AG10803 (cell line): ENCODE data around the gene RSPO4.

Experiments
- DNase-seq: peaks from one replicate; pipeline ENCODE4 v3.0.0; 2010; ENCODE audit warnings: low read depth
- H3K4me3 ChIP-seq: 2 replicates; pipeline ENCODE4 v1.5.1; 2011; ENCODE audit warnings: mild to moderate bottlenecking, low read length, control low read depth
- CTCF ChIP-seq: conservative IDR thresholded peaks from 2 replicates; pipeline ENCODE4 v1.5.1; 2011; ENCODE audit warnings: mild to moderate bottlenecking, low read length, control low read depth, inconsistent platforms

RSPO4 gene

DNA sequence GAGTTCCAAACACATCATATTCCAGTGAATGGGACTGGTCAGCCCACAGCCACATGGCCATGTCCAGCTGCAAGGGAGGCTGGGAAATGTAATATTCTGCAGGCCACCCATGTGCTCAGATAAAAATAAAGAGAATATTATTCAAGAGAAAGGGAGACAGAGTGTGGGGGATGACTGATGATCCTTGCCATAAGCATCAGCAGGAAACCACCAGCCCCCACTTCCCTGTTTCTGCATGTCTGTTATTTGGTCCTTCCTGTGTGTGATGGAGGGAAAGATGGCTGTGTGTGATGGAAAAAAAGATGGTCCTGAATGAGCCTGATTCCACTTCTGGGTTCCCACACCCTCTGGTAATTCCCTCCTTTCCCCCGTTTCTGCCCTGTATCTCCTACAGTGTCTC lies 13.1 kb upstream of the RSPO4 start:
- DNase-seq: no peak
- no peak overlapping the region for H3K4me3 ChIP-seq
- TF ChIP-seq CTCF: no peak

GRCh38 chr20:1014471-1014870 lies 12.4 kb upstream of the RSPO4 start:
- no peak for TF ChIP-seq CTCF
- H3K4me3 ChIP-seq: no peak overlapping the region
- no peak for DNase-seq

GRCh38 chr20:1013566-1014340 lies 11.6 kb upstream of the RSPO4 start:
- TF ChIP-seq CTCF: no peak

DNA sequence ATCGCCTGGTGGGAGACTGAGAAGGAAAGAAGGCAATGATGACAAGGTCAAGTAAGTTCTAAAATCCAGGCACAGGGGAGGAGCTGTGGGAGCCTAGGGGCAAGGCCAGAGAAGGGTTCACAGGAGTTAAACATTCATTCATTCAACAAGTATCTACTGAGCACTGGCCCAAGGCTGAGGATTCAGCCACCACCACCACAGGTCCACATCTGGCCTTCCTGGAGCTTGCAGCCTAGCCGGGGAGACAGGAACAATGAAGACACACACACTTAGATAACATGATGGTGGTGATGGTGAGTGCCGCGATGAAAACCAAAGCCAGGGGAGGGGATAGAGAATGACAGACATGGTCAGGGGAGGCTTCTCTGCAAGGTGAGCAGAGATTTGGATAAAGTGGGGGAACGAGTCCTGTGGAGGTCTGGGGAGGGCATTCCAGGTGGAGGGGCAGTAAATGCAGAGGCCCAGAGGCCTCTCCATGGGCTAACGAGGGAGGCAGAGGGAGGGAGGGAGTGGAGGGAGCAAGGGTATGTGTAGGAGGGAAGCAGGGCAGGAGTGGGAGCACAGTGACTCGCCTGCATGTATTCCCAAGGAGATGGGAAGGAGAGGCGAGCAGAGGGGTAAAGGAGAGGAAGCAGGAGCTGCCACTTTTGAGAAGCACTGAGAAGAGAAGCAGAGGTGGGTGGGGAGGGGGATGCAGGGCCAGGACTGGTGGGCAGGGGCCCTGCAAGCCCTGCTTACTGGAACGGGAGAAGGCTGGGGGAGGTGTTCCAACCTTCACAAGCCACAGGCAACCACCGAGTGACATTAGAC lies 10.5 kb upstream of the RSPO4 start:
- DNase-seq: no peak
- H3K4me3 ChIP-seq: no peak overlapping the region
- no peak for TF ChIP-seq CTCF

More at GRCh38 chr20:1013566-1014340, 11.6 kb upstream of the RSPO4 start:
- H3K4me3 ChIP-seq: no peak overlapping the region
- DNase-seq: no peak

DNA sequence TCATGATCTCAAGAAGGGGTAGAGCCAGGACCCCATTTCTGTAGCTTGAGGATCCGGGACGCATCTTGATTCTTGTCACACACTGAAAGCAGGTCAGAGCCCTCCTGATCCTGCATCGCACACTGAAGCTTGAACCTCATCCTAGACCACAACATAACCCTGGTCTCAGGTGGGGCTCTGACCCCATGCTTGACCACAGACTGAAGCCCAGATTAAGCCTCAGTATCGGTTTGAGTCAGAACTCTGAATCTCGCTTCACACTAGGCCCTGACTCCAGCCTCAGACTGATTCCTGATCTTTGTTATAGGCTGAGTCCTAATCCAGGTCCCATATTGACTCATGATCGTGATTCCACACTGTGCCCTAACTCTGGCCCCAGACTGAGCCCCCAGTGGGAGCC lies 8.5 kb upstream of the RSPO4 start:
- no peak for DNase-seq
- no peak overlapping the region for H3K4me3 ChIP-seq
- no peak for TF ChIP-seq CTCF

GRCh38 chr20:1005452-1006027 lies 3.4 kb upstream of the RSPO4 start:
- TF ChIP-seq CTCF: no peak

More at GRCh38 chr20:1005452-1006027, 3.4 kb upstream of the RSPO4 start:
- H3K4me3 ChIP-seq: no peak overlapping the region
- DNase-seq: no peak
